Ovary (tissue), 9 donors: ENCODE data around the gene PFKL. TPM values are rescaled to one million over a fixed set of nuclear protein-coding genes. Genes with fewer than 3 reads are reported as not detected.
A peak's percentile ranks its signal among the peaks of the same experiment; 100 is the strongest.

ENCODE experiments used
- DNase-seq, 5 donors: peaks; one replicate each; pipeline ENCODE4 v3.0.0-alpha.2; 2019 to 2020
- H3K27ac ChIP-seq, 2 donors: fragments of 200-600 bp; one replicate each; pipeline versions ENCODE4 v1.5.1 to v1.8.0; 2019 to 2022
- H3K27me3 ChIP-seq: fragments of 200-600 bp; one replicate; pipeline ENCODE4 v1.8.0; 2022
- H3K36me3 ChIP-seq: fragments of 200-600 bp; sonication (generic); one replicate; pipeline ENCODE4 v1.5.1; 2019
- H3K4me1 ChIP-seq: one replicate; pipeline ENCODE4 v1.8.1; 2013; ENCODE audit warnings: mild to moderate bottlenecking, moderate library complexity; ENCODE audit not compliant: insufficient read depth
- H3K4me3 ChIP-seq: fragments of 200-600 bp; sonication (generic); one replicate; pipeline ENCODE4 v1.5.1; 2017
- H3K9me3 ChIP-seq, 2 donors: fragments of 200-600 bp in 1 of 2; sonication (generic) in 1 of 2; one replicate each; pipeline versions ENCODE4 v1.5.1 to v1.8.1; 2013 to 2019; ENCODE audit warnings: mild to moderate bottlenecking in 1 of 2, moderate library complexity in 1 of 2
- EP300 ChIP-seq: sonication (generic); formaldehyde crosslinking; IDR thresholded peaks from one replicate; pipeline ENCODE4 v1.6.1; 2017; ENCODE audit warnings: antibody characterized with exemption
- POLR2A ChIP-seq: fragments of 450-650 bp; IDR thresholded peaks from one replicate; pipeline ENCODE4 v1.6.1; 2017; ENCODE audit warnings: antibody characterized with exemption, mild to moderate bottlenecking, moderate library complexity
- WGBS, 3 donors: extraction: QIAGEN DNeasy Blood & Tissue Kit in 1 of 3; methylation state at CpG; one replicate each; pipeline versions ENCODE4 v1.1.5 to v1.1.7; 2013 to 2017; 5-methylcytosine and 5-hydroxymethylcytosine counted together
- intact Hi-C, 4 donors: fragments of 100-400 bp; cut with DNase I; formaldehyde crosslinking; loops; one replicate each; pipeline versions ENCODE4 v1.11.0 to v1.15.1; 2022 to 2023
- polyA plus RNA-seq, 2 donors: library from polyadenylated mRNA; stranded (reverse); fragments of 200-250 nt in 1 of 2; fragments of 350-450 nt in 1 of 2; fragmentation: Illumina TruSeq in 1 of 2; extraction: RNeasy Lipid Tissue Mini Kit (QIAGEN cat#74804) in 1 of 2; gene quantifications; one replicate each; pipeline ENCODE4 v1.2.3, GENCODE V29; 2013 to 2014
- total RNA-seq, 7 donors: library from RNA; depleted of rRNA in 2 of 7; stranded (reverse); fragments of >200 nt in 2 of 7; fragmentation: NEBNext Ultra II Directional in 3 of 7; extraction: Animal tissue kit (Norgen Biotek cat#: 25700) in 3 of 7; gene quantifications; one replicate each; pipeline versions ENCODE4 v1.1.0 to v1.2.4, GENCODE V29; 2016 to 2023
- TF ChIP-seq, protein P1 (sequence below), 3 donors: fragments of 450-650 bp in 2 of 3; fragments of 200-600 bp in 1 of 3; IDR thresholded peaks; one replicate each; pipeline versions ENCODE4 v1.5.1 to v1.8.0; 2016 to 2022; ENCODE audit warnings: antibody characterized with exemption in 3 of 3, mild to moderate bottlenecking in 1 of 3
- donor health status: DM: no; HTN: no; CAD: no; lungs with moderate emphysema.
- donor health status: DM: no; HTN: no; CAD: no.
- donor health status: Bipolar disorder and iron deficiency.
- donor health status: DM: yes; HTN: yes; CAD: no.
- donor health status: DM: no; HTN: no; CAD: no.
- donor health status: DM: yes; HTN: yes; CAD: no.

Gene PFKL
- total and polyA plus RNA-seq, 9 donors = 12.6 to 104 (median 81.8) TPM

DNA sequence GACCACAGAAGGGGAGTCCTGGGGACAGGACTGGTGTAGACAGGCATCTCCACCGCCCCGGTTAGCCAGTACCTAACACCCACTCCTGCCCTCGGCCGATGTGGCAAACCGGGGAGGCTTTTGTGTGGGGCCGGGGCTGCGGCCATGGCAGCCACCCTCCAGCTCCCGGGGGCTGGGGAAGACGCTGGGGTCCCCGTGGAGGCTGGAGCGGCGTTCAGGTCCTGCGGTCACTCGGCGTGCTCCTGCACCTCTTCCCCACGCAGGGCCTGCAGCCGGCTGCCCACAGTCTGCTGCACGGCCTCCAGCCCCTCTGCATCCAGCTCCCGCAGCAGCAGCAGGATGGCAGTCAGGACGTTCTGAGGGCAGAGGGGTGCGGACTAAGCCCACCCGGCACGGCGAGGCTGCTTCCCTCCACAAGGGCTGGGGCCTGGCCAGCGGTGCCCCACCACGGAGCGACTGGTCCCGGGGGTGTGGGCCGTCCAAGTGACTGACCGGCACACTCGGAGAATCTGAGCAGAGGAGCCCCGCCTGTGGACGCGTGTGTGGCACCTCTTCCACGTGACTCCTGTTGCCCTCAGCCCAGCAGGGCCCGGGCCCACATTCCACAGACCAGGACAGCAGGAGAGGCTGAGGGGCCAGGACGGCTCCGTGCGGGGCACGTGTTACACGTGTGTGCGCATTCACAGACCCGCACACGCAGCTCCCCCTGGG, 30.3 kb downstream of the PFKL start:
- intact Hi-C loops = loop anchor here in 1 of 4 donors (10.0 kb wide), 2 partner anchors 475 to 935 kb away; partner anchors contain the start of gene UBE2G2
- H3K36me3 ChIP-seq = no peaks in the 10 kb centered on the region
- TF ChIP-seq, protein P1, sequence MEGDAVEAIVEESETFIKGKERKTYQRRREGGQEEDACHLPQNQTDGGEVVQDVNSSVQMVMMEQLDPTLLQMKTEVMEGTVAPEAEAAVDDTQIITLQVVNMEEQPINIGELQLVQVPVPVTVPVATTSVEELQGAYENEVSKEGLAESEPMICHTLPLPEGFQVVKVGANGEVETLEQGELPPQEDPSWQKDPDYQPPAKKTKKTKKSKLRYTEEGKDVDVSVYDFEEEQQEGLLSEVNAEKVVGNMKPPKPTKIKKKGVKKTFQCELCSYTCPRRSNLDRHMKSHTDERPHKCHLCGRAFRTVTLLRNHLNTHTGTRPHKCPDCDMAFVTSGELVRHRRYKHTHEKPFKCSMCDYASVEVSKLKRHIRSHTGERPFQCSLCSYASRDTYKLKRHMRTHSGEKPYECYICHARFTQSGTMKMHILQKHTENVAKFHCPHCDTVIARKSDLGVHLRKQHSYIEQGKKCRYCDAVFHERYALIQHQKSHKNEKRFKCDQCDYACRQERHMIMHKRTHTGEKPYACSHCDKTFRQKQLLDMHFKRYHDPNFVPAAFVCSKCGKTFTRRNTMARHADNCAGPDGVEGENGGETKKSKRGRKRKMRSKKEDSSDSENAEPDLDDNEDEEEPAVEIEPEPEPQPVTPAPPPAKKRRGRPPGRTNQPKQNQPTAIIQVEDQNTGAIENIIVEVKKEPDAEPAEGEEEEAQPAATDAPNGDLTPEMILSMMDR (IDR thresholded peaks at IDR 0.05) = no peak
- TF ChIP-seq POLR2A (no peak), EP300 (no peak)

DNA sequence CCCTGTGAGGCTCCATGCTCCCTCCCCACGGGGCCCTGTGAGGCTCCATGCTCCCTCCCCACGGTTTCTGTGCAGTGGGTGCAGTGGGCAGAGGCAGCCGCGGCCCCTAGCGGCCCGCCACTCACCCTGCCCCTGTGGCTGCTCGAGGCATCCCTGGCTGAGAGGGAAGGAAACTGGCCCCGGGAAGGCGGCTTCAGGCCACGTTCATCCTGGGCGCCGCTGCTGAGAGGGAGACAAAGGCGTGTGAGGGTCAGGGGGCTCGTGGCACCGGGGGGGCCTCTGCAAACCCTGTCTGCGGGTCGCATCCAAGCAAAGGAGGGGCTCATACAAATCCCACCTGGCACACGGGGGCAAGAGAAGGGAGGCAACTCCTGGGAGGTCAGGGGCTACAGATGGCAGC, 30.8 kb downstream of the PFKL start:
- Histone ChIP-seq H3K27me3 (no peaks in the 10 kb centered on the region), H3K36me3 (no peaks in the 10 kb centered on the region), H3K4me3 (no peak overlapping the region), H3K27ac (no peak overlapping the region), H3K9me3 (no peaks in the 10 kb centered on the region), H3K4me1 (no peaks in the 10 kb centered on the region)
- peak in 1 of 5 donors; percentile 24 for DNase-seq
- intact Hi-C loops = loop anchor here in 1 of 4 donors (10.0 kb wide), 2 partner anchors 474 to 934 kb away; partner anchors contain the start of gene UBE2G2
- 81 to 84% (median 82%) methylated on average over 18 of the region's 18 CpGs for WGBS, 3 donors
- no peak for TF ChIP-seq EP300
- no peak for TF ChIP-seq POLR2A
- TF ChIP-seq, protein P1 (IDR thresholded peaks at IDR 0.05) = no peak

More for the DNA sequence above, 30.3 kb downstream of the PFKL start:
- H3K27me3 ChIP-seq = no peaks in the 10 kb centered on the region
- H3K27ac ChIP-seq = no peak overlapping the region
- WGBS, 3 donors = 82 to 92% (median 86%) methylated on average over 29 to 44 of the region's 44 CpGs
- no peaks in the 10 kb centered on the region for H3K9me3 ChIP-seq
- no peaks in the 10 kb centered on the region for H3K4me1 ChIP-seq
- DNase-seq = no peak
- no peak overlapping the region for H3K4me3 ChIP-seq

DNA sequence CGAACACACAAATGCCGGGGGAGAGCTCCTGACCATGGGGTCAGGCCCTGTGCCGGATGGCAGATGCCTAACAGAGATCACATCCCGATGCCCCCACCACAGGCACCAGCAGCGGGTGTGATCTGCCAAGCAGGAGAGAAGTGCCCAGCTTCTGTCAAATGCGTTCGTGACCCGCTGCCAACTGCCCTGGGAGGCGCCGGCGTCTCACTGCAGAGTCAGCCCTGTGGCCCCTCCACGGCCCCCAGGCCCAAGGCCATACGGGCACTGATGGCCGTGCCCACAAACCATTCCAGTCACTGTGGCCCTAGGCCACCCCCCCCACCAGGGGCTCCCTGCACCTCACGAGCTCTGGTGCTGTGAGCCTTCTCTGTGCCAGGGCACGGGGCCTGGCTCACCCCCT, 31.4 kb downstream of the PFKL start:
- 88 to 90% (median 89%) methylated on average over 16 of the region's 16 CpGs for WGBS, 3 donors
- Histone ChIP-seq H3K4me3 (no peak overlapping the region), H3K27ac (no peak overlapping the region), H3K36me3 (no peaks in the 10 kb centered on the region), H3K4me1 (no peaks in the 10 kb centered on the region), H3K27me3 (no peaks in the 10 kb centered on the region), H3K9me3 (no peaks in the 10 kb centered on the region)
- TF ChIP-seq EP300 (no peak), POLR2A (no peak)
- TF ChIP-seq, protein P1 (IDR thresholded peaks at IDR 0.05) = no peak
- intact Hi-C loops = loop anchor here in 1 of 4 donors (10.0 kb wide), 2 partner anchors 474 to 934 kb away; partner anchors contain the start of gene UBE2G2
- DNase-seq = peak in 1 of 5 donors; percentile 26

DNA sequence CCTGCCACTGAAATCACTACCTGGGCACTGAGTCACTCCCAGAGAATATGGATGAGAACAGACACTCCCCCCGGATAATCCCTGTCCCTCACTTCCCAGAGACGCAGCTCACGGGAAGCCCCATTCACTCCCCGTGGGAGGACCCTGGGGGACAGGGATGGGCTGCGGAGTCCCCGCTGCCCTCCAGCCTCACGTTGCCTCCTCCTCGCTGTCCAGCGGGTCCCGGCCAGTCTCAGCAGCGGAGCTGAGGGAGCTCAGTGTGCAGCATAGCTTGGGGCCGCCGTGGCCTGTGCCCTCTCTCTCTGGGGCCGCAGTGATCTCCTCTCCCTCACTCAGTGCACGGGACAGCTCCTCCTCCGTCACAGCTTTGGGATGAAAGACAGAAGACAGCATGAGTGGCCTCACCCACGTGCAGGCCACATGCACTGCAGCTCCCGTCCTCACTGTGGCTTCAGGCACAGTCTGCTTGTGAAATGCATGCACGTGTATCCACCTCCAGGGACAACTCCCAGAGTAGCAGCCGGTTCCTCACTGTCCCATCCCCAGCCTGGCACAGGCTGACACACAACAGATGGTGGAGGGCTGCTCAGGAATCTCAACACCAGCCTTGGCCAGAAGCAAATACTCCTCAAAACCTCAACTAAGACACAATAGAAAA, 31.9 kb downstream of the PFKL start:
- no peak for DNase-seq
- intact Hi-C loops = loop anchor here in 1 of 4 donors (10.0 kb wide), 2 partner anchors 473 to 933 kb away; partner anchors contain the start of gene UBE2G2
- Histone ChIP-seq H3K27me3 (no peaks in the 10 kb centered on the region), H3K36me3 (no peaks in the 10 kb centered on the region), H3K4me1 (no peaks in the 10 kb centered on the region), H3K9me3 (no peaks in the 10 kb centered on the region), H3K27ac (no peak overlapping the region), H3K4me3 (no peak overlapping the region)
- TF ChIP-seq POLR2A (no peak), EP300 (no peak)
- TF ChIP-seq, protein P1 (IDR thresholded peaks at IDR 0.05) = no peak
- WGBS, 3 donors = 56 to 70% (median 63%) methylated on average over 20 of the region's 20 CpGs
